Measurements from ENCODE around the gene RCSD1. TPM values are rescaled to one million over a fixed set of nuclear protein-coding genes. Genes with fewer than 3 reads are reported as not detected.
"Not testable (repeated sequence)": the region's sequence is repeated elsewhere in the genome, so short reads cannot be mapped to it uniquely, and the experiment has no call there.

RCSD1 gene
- total RNA-seq, 3 donors from 2014 or later (not counting 1 experiment from before 2014, with no cell fraction given), result 86.3 to 130 (median 110) TPM

GRCh38 chr1:167734841-167735240 is 104.8 kb downstream of the RCSD1 start:
- Histone ChIP-seq H3K36me3 (ENCODE audit: control insufficient read depth, insufficient read depth, low read length) (no peaks in the 10 kb centered on the region), H3K4me1 (ENCODE audit: control insufficient read depth, insufficient read depth, low read length) (no peaks in the 10 kb centered on the region), H3K4me3 (ENCODE audit: low read length) (no peak overlapping the region), H3K27ac (ENCODE audit: low read length) (no peak overlapping the region), H3K9me3 (ENCODE audit: control insufficient read depth, insufficient read depth, low read length) (no peaks in the 10 kb centered on the region), H3K27me3 (ENCODE audit: control insufficient read depth, insufficient read depth, low read length) (no peaks in the 10 kb centered on the region)
- no peak overlapping the region for H3K27ac Mint-ChIP-seq
- no peak for ATAC-seq
- no peak overlapping the region for H3K4me3 Mint-ChIP-seq
- no peak for DNase-seq
- 100% methylated on average over 1 of the region's 1 CpG for WGBS (ENCODE audit: insufficient coverage)
- intact Hi-C loops (cut with micrococcal nuclease), result no loop called here
- no peaks in the 10 kb centered on the region for H3K9me3 Mint-ChIP-seq
- H3K4me1 Mint-ChIP-seq, result no peaks in the 10 kb centered on the region
- no peaks in the 10 kb centered on the region for H3K27me3 Mint-ChIP-seq (ENCODE audit: low read depth in 2 of 2)
- no peaks in the 10 kb centered on the region for H3K36me3 Mint-ChIP-seq
- TF ChIP-seq CTCF (IDR thresholded peaks at IDR 0.05), result no peak

GRCh38 chr1:167737169-167737568 is 107.1 kb downstream of the RCSD1 start:
- 95% methylated on average over 4 of the region's 4 CpGs for WGBS (ENCODE audit: insufficient coverage)
- H3K9me3 ChIP-seq (ENCODE audit: control insufficient read depth, insufficient read depth, low read length), result no peaks in the 10 kb centered on the region
- no peaks in the 10 kb centered on the region for H3K9me3 Mint-ChIP-seq
- H3K27ac Mint-ChIP-seq, result no peak overlapping the region
- ATAC-seq, result no peak
- no peak for DNase-seq
- TF ChIP-seq CTCF (IDR thresholded peaks at IDR 0.05), result no peak
- no peaks in the 10 kb centered on the region for H3K4me1 ChIP-seq (ENCODE audit: control insufficient read depth, insufficient read depth, low read length)
- H3K27ac ChIP-seq (ENCODE audit: low read length), result no peak overlapping the region
- H3K4me3 Mint-ChIP-seq, result no peak overlapping the region
- no peak overlapping the region for H3K4me3 ChIP-seq (ENCODE audit: low read length)
- no peaks in the 10 kb centered on the region for H3K36me3 ChIP-seq (ENCODE audit: control insufficient read depth, insufficient read depth, low read length)
- no peaks in the 10 kb centered on the region for H3K36me3 Mint-ChIP-seq
- H3K27me3 ChIP-seq (ENCODE audit: control insufficient read depth, insufficient read depth, low read length), result no peaks in the 10 kb centered on the region
- intact Hi-C loops (cut with micrococcal nuclease), result no loop called here
- H3K27me3 Mint-ChIP-seq (ENCODE audit: low read depth in 2 of 2), result peaks cover 0 to 5% of the 10 kb centered on the region in 2 donors
- H3K4me1 Mint-ChIP-seq, result no peaks in the 10 kb centered on the region

- intact Hi-C loops (cut with micrococcal nuclease), result no loop called here
- H3K4me1 ChIP-seq (ENCODE audit: control insufficient read depth, insufficient read depth, low read length), result no peaks in the 10 kb centered on the region
- DNase-seq, result no peak
- no peaks in the 10 kb centered on the region for H3K27me3 ChIP-seq (ENCODE audit: control insufficient read depth, insufficient read depth, low read length)
- H3K4me3 ChIP-seq (ENCODE audit: low read length), result no peak overlapping the region
- ATAC-seq, result no peak
- H3K9me3 ChIP-seq (ENCODE audit: control insufficient read depth, insufficient read depth, low read length), result no peaks in the 10 kb centered on the region
- Mint-ChIP-seq H3K36me3 (no peaks in the 10 kb centered on the region), H3K4me1 (no peaks in the 10 kb centered on the region), H3K9me3 (no peaks in the 10 kb centered on the region), H3K27ac (no peak overlapping the region), H3K4me3 (no peak overlapping the region), H3K27me3 (ENCODE audit: low read depth in 2 of 2) (peaks cover 0 to 5% of the 10 kb centered on the region in 2 donors)
- over 99% methylated on average over 7 of the region's 8 CpGs for WGBS (ENCODE audit: insufficient coverage)
- H3K27ac ChIP-seq (ENCODE audit: low read length), result no peak overlapping the region
- no peak for TF ChIP-seq CTCF (IDR thresholded peaks at IDR 0.05)
- H3K36me3 ChIP-seq (ENCODE audit: control insufficient read depth, insufficient read depth, low read length), result no peaks in the 10 kb centered on the region
These were observed 108.1 kb downstream of the RCSD1 start for GRCh38 chr1:167738158-167738557.

- 96% methylated on average over 3 of the region's 3 CpGs for WGBS (ENCODE audit: insufficient coverage)
- H3K27ac ChIP-seq (ENCODE audit: low read length), result no peak overlapping the region
- H3K36me3 Mint-ChIP-seq, result no peaks in the 10 kb centered on the region
- H3K27ac Mint-ChIP-seq, result no peak overlapping the region
- no peaks in the 10 kb centered on the region for H3K36me3 ChIP-seq (ENCODE audit: control insufficient read depth, insufficient read depth, low read length)
- ATAC-seq, result no peak
- no peak overlapping the region for H3K4me3 Mint-ChIP-seq
- no peaks in the 10 kb centered on the region for H3K9me3 Mint-ChIP-seq
- H3K4me1 Mint-ChIP-seq, result peaks cover 0 to 6% of the 10 kb centered on the region in 2 donors
- H3K4me1 ChIP-seq (ENCODE audit: control insufficient read depth, insufficient read depth, low read length), result peaks cover 3% of the 10 kb centered on the region
- H3K27me3 Mint-ChIP-seq (ENCODE audit: low read depth in 2 of 2), result peaks cover 0 to 5% of the 10 kb centered on the region in 2 donors
- no peak for DNase-seq
- TF ChIP-seq CTCF (IDR thresholded peaks at IDR 0.05), result no peak
- no peaks in the 10 kb centered on the region for H3K9me3 ChIP-seq (ENCODE audit: control insufficient read depth, insufficient read depth, low read length)
- H3K27me3 ChIP-seq (ENCODE audit: control insufficient read depth, insufficient read depth, low read length), result no peaks in the 10 kb centered on the region
- intact Hi-C loops (cut with micrococcal nuclease), result no loop called here
- H3K4me3 ChIP-seq (ENCODE audit: low read length), result no peak overlapping the region
These were observed 109.7 kb downstream of the RCSD1 start for GRCh38 chr1:167739752-167740151.

GRCh38 chr1:167741103-167741502 is 111.1 kb downstream of the RCSD1 start:
- H3K4me1 Mint-ChIP-seq; H3K27ac Mint-ChIP-seq; DNase-seq; H3K36me3 Mint-ChIP-seq; intact Hi-C loops (cut with micrococcal nuclease); H3K4me3 ChIP-seq (ENCODE audit: low read length); H3K9me3 Mint-ChIP-seq; H3K36me3 ChIP-seq (ENCODE audit: control insufficient read depth, insufficient read depth, low read length); H3K27ac ChIP-seq (ENCODE audit: low read length); H3K4me3 Mint-ChIP-seq; H3K9me3 ChIP-seq (ENCODE audit: control insufficient read depth, insufficient read depth, low read length); ATAC-seq; H3K27me3 Mint-ChIP-seq (ENCODE audit: low read depth in 2 of 2); H3K27me3 ChIP-seq (ENCODE audit: control insufficient read depth, insufficient read depth, low read length); H3K4me1 ChIP-seq (ENCODE audit: control insufficient read depth, insufficient read depth, low read length): not testable (repeated sequence)
- WGBS (ENCODE audit: insufficient coverage), result 95% methylated on average over 7 of the region's 7 CpGs

All from natural killer cell (primary cell).